ENCODE results near the gene CES2.
A peak's percentile ranks its signal among the peaks of the same experiment; 100 is the strongest.

CES2 gene

DNA sequence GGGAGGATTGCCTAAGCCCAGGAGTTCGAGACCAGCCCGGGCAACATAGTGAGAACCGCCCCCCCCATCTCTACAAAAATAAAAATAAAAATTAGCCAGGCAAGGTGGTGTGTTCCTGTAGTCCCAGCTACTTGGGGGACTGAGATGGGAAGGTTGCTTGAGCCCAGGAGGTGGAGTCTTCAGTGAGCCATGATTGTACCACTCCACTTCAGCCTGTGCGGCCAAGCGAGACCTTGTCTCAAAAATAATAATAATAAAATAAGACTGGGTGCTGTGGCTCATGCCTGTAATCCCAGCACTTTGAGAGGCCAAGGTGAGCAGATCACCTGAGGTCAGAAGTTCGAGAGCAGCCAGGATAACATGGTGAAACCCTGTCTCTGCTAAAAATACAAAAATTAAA is 43.5 kb upstream of the CES2 start:
- H3K18ac ChIP-seq (ENCODE audit: low read length), result no peak overlapping the region
- no peaks in the 10 kb centered on the region for H3K79me1 ChIP-seq (ENCODE audit: low read depth, low read length)
- H4K8ac ChIP-seq (ENCODE audit: low read depth, low read length), result no peak overlapping the region
- no peak overlapping the region for H3K4ac ChIP-seq (ENCODE audit: low read length)
- no peak overlapping the region for H4K91ac ChIP-seq (ENCODE audit: low read depth, low read length, poor library complexity)
- H2BK5ac ChIP-seq (ENCODE audit: low read length), result no peak overlapping the region
- H3K4me1 ChIP-seq (ENCODE audit: control insufficient read depth in 2 of 2, insufficient read depth in 1 of 2, low read depth in 1 of 2, low read length in 2 of 2), result no peaks in the 10 kb centered on the region
- no peak overlapping the region for H2AK5ac ChIP-seq (ENCODE audit: low read depth, low read length)
- H3K9ac ChIP-seq (ENCODE audit: low read depth, low read length, poor library complexity), result no peak overlapping the region
- no peak overlapping the region for H2BK120ac ChIP-seq (ENCODE audit: low read depth, low read length)
- no peak overlapping the region for H2BK12ac ChIP-seq (ENCODE audit: low read length)
- no CpG with 5 or more reads among the region's 6 CpGs for WGBS, 2 donors (ENCODE audit: extremely low coverage in 2 of 2, insufficient read length in 2 of 2, insufficient replicate concordance in 1 of 2)
- H3K4me2 ChIP-seq (ENCODE audit: insufficient read depth, low read length, poor library complexity, severe bottlenecking), result no peak overlapping the region
- no peak for DNase-seq (ENCODE audit: low spot score)
- peaks cover 0 to 5% of the 10 kb centered on the region in 2 donors for H3K36me3 ChIP-seq (replicated peaks in 1 of 2; ENCODE audit: control insufficient read depth in 2 of 2, insufficient read depth in 2 of 2, low read length in 2 of 2)
- H3K23ac ChIP-seq (ENCODE audit: low read depth, low read length, poor library complexity), result no peak overlapping the region
- no peak overlapping the region for H3K14ac ChIP-seq (ENCODE audit: low read length)
- H3K27ac ChIP-seq (replicated peaks; ENCODE audit: low read length), result no peak overlapping the region
- H3K9me3 ChIP-seq (replicated peaks in 1 of 2; ENCODE audit: control insufficient read depth in 2 of 2, insufficient read depth in 1 of 2, low read depth in 1 of 2, low read length in 2 of 2), result no peaks in the 10 kb centered on the region
- no peak overlapping the region for H3K4me3 ChIP-seq (ENCODE audit: low read length in 2 of 2)
- H2BK15ac ChIP-seq (ENCODE audit: low read length), result no peak overlapping the region
- H3K27me3 ChIP-seq (ENCODE audit: control insufficient read depth in 3 of 3, insufficient read depth in 3 of 3, low read depth in 1 of 3, low read length in 3 of 3), result peaks cover 0 to 7% (median 0%) of the 10 kb centered on the region in 3 experiments
- H2AFZ ChIP-seq (ENCODE audit: low read length), result no peak overlapping the region

DNA sequence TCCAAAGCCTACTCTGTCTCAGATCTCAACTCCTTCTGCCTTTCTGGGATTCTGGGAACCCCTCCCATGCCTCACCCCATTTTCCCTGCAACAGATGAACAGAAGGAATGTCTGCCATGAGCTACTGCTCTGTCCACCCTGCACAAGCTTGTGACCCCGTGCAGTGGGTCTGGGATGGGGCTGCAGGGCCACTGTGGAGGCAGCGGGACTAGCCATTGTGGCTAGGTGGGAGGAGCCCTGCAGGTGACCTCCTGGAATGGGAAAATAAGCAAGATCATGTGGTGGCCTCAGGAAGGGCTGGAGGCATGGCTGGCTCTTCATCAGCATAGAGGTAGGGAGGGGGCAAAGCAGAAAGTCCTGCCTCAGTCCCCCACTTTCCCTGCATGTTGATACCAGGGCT is 41.3 kb upstream of the CES2 start:
- no peak for DNase-seq (ENCODE audit: low spot score)
- no peak overlapping the region for H3K23ac ChIP-seq (ENCODE audit: low read depth, low read length, poor library complexity)
- no peaks in the 10 kb centered on the region for H3K9me3 ChIP-seq (replicated peaks in 1 of 2; ENCODE audit: control insufficient read depth in 2 of 2, insufficient read depth in 1 of 2, low read depth in 1 of 2, low read length in 2 of 2)
- H2AFZ ChIP-seq (ENCODE audit: low read length), result no peak overlapping the region
- no peak overlapping the region for H4K91ac ChIP-seq (ENCODE audit: low read depth, low read length, poor library complexity)
- H2AK5ac ChIP-seq (ENCODE audit: low read depth, low read length), result no peak overlapping the region
- no peaks in the 10 kb centered on the region for H3K4me1 ChIP-seq (ENCODE audit: control insufficient read depth in 2 of 2, insufficient read depth in 1 of 2, low read depth in 1 of 2, low read length in 2 of 2)
- no peak overlapping the region for H2BK12ac ChIP-seq (ENCODE audit: low read length)
- H3K18ac ChIP-seq (ENCODE audit: low read length), result no peak overlapping the region
- no peaks in the 10 kb centered on the region for H3K79me1 ChIP-seq (ENCODE audit: low read depth, low read length)
- H3K4ac ChIP-seq (ENCODE audit: low read length), result no peak overlapping the region
- no peak overlapping the region for H2BK15ac ChIP-seq (ENCODE audit: low read length)
- peaks cover 0 to 7% (median 0%) of the 10 kb centered on the region in 3 experiments for H3K27me3 ChIP-seq (ENCODE audit: control insufficient read depth in 3 of 3, insufficient read depth in 3 of 3, low read depth in 1 of 3, low read length in 3 of 3)
- H2BK5ac ChIP-seq (ENCODE audit: low read length), result no peak overlapping the region
- no peak overlapping the region for H3K4me2 ChIP-seq (ENCODE audit: insufficient read depth, low read length, poor library complexity, severe bottlenecking)
- no CpG with 5 or more reads among the region's 2 CpGs for WGBS, 2 donors (ENCODE audit: extremely low coverage in 2 of 2, insufficient read length in 2 of 2, insufficient replicate concordance in 1 of 2)
- peak overlapping the region; percentile 72 for H3K9ac ChIP-seq (ENCODE audit: low read depth, low read length, poor library complexity)
- no peak overlapping the region for H3K4me3 ChIP-seq (ENCODE audit: low read length in 2 of 2)
- no peak overlapping the region for H4K8ac ChIP-seq (ENCODE audit: low read depth, low read length)
- no peak overlapping the region for H3K27ac ChIP-seq (replicated peaks; ENCODE audit: low read length)
- H2BK120ac ChIP-seq (ENCODE audit: low read depth, low read length), result no peak overlapping the region
- H3K36me3 ChIP-seq (replicated peaks in 1 of 2; ENCODE audit: control insufficient read depth in 2 of 2, insufficient read depth in 2 of 2, low read length in 2 of 2), result peaks cover 0 to 3% of the 10 kb centered on the region in 2 donors
- no peak overlapping the region for H3K14ac ChIP-seq (ENCODE audit: low read length)

DNA sequence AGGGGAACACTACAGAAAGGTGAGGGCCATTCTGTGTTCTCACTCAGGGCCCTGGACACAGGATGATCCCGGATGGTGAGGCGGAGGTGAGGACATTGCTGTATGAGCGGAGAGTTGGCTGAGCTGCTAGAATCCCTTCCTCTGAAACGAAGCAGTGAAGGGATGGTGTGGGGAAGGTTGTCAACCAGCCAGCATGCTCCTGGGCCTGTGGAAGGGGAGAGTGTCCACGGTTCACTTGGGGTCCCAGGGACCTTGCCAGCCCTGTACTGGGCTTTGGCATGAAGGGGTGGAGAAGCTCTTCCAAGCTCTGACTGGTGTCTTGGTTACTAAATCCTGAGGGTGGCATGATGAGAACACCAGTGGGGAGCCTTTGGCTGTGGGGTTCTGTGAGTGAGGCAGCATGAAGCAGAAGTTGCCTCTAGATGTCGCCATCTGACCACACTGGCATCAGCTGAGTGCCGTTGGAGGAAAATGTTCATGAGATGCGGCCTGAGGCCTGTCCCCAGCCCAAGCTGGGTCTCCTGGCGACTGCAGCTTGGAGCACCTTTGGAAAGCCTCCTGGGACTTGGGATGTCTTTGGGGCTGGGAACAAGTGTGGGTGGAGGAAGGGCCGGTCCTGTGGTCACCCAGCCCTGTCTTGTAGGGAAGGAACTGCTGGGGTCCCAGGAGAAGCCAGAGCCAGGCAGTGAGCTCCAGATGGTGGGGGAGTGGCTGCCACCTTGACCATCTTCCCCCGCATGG is 40.2 kb upstream of the CES2 start:
- peaks cover 0 to 7% (median 0%) of the 10 kb centered on the region in 3 experiments for H3K27me3 ChIP-seq (ENCODE audit: control insufficient read depth in 3 of 3, insufficient read depth in 3 of 3, low read depth in 1 of 3, low read length in 3 of 3)
- H2BK15ac ChIP-seq (ENCODE audit: low read length), result no peak overlapping the region
- peak; percentile 48 for DNase-seq (ENCODE audit: low spot score)
- WGBS, 2 donors (ENCODE audit: extremely low coverage in 2 of 2, insufficient read length in 2 of 2, insufficient replicate concordance in 1 of 2), result no CpG with 5 or more reads among the region's 11 CpGs
- H3K4me3 ChIP-seq (ENCODE audit: low read length in 2 of 2), result no peak overlapping the region
- H4K8ac ChIP-seq (ENCODE audit: low read depth, low read length), result no peak overlapping the region
- H3K4ac ChIP-seq (ENCODE audit: low read length), result no peak overlapping the region
- no peak overlapping the region for H3K18ac ChIP-seq (ENCODE audit: low read length)
- H2BK5ac ChIP-seq (ENCODE audit: low read length), result no peak overlapping the region
- H3K23ac ChIP-seq (ENCODE audit: low read depth, low read length, poor library complexity), result no peak overlapping the region
- H3K36me3 ChIP-seq (replicated peaks in 1 of 2; ENCODE audit: control insufficient read depth in 2 of 2, insufficient read depth in 2 of 2, low read length in 2 of 2), result peaks cover 0 to 3% of the 10 kb centered on the region in 2 donors
- no peaks in the 10 kb centered on the region for H3K9me3 ChIP-seq (replicated peaks in 1 of 2; ENCODE audit: control insufficient read depth in 2 of 2, insufficient read depth in 1 of 2, low read depth in 1 of 2, low read length in 2 of 2)
- no peak overlapping the region for H3K27ac ChIP-seq (replicated peaks; ENCODE audit: low read length)
- peaks cover 5 to 10% of the 10 kb centered on the region in 2 donors for H3K4me1 ChIP-seq (ENCODE audit: control insufficient read depth in 2 of 2, insufficient read depth in 1 of 2, low read depth in 1 of 2, low read length in 2 of 2)
- no peak overlapping the region for H4K91ac ChIP-seq (ENCODE audit: low read depth, low read length, poor library complexity)
- H2AK5ac ChIP-seq (ENCODE audit: low read depth, low read length), result no peak overlapping the region
- no peak overlapping the region for H2BK12ac ChIP-seq (ENCODE audit: low read length)
- H2AFZ ChIP-seq (ENCODE audit: low read length), result peak overlapping the region; percentile 54
- no peak overlapping the region for H3K14ac ChIP-seq (ENCODE audit: low read length)
- no peak overlapping the region for H3K4me2 ChIP-seq (ENCODE audit: insufficient read depth, low read length, poor library complexity, severe bottlenecking)
- no peak overlapping the region for H2BK120ac ChIP-seq (ENCODE audit: low read depth, low read length)
- no peak overlapping the region for H3K9ac ChIP-seq (ENCODE audit: low read depth, low read length, poor library complexity)
- no peaks in the 10 kb centered on the region for H3K79me1 ChIP-seq (ENCODE audit: low read depth, low read length)

- H4K91ac ChIP-seq (ENCODE audit: low read depth, low read length, poor library complexity), result no peak overlapping the region
- no peak overlapping the region for H2BK120ac ChIP-seq (ENCODE audit: low read depth, low read length)
- H2AFZ ChIP-seq (ENCODE audit: low read length), result no peak overlapping the region
- H3K27me3 ChIP-seq (ENCODE audit: control insufficient read depth in 3 of 3, insufficient read depth in 3 of 3, low read depth in 1 of 3, low read length in 3 of 3), result peaks cover 0 to 7% (median 0%) of the 10 kb centered on the region in 3 experiments
- H2AK5ac ChIP-seq (ENCODE audit: low read depth, low read length), result no peak overlapping the region
- no peak overlapping the region for H3K27ac ChIP-seq (replicated peaks; ENCODE audit: low read length)
- peaks cover 0 to 3% of the 10 kb centered on the region in 2 donors for H3K36me3 ChIP-seq (replicated peaks in 1 of 2; ENCODE audit: control insufficient read depth in 2 of 2, insufficient read depth in 2 of 2, low read length in 2 of 2)
- no peak overlapping the region for H3K4me2 ChIP-seq (ENCODE audit: insufficient read depth, low read length, poor library complexity, severe bottlenecking)
- H2BK15ac ChIP-seq (ENCODE audit: low read length), result no peak overlapping the region
- H3K4ac ChIP-seq (ENCODE audit: low read length), result no peak overlapping the region
- no CpG with 5 or more reads among the region's 5 CpGs for WGBS, 2 donors (ENCODE audit: extremely low coverage in 2 of 2, insufficient read length in 2 of 2, insufficient replicate concordance in 1 of 2)
- no peak overlapping the region for H3K4me3 ChIP-seq (ENCODE audit: low read length in 2 of 2)
- H2BK12ac ChIP-seq (ENCODE audit: low read length), result no peak overlapping the region
- no peak for DNase-seq (ENCODE audit: low spot score)
- no peak overlapping the region for H4K8ac ChIP-seq (ENCODE audit: low read depth, low read length)
- peaks cover 6 to 14% of the 10 kb centered on the region in 2 donors for H3K4me1 ChIP-seq (ENCODE audit: control insufficient read depth in 2 of 2, insufficient read depth in 1 of 2, low read depth in 1 of 2, low read length in 2 of 2)
- H2BK5ac ChIP-seq (ENCODE audit: low read length), result no peak overlapping the region
- H3K79me1 ChIP-seq (ENCODE audit: low read depth, low read length), result no peaks in the 10 kb centered on the region
- no peak overlapping the region for H3K18ac ChIP-seq (ENCODE audit: low read length)
- no peak overlapping the region for H3K9ac ChIP-seq (ENCODE audit: low read depth, low read length, poor library complexity)
- no peaks in the 10 kb centered on the region for H3K9me3 ChIP-seq (replicated peaks in 1 of 2; ENCODE audit: control insufficient read depth in 2 of 2, insufficient read depth in 1 of 2, low read depth in 1 of 2, low read length in 2 of 2)
- H3K14ac ChIP-seq (ENCODE audit: low read length), result no peak overlapping the region
- no peak overlapping the region for H3K23ac ChIP-seq (ENCODE audit: low read depth, low read length, poor library complexity)
Measured at GRCh38 chr16:66895689-66895979, 39.7 kb upstream of the CES2 start.
